HG03108 (cell line): ENCODE results near the gene EDEM3.
A peak's percentile ranks its signal among the peaks of the same experiment; 100 is the strongest.
"Not testable (repeated sequence)": the region's sequence is repeated elsewhere in the genome, so short reads cannot be mapped to it uniquely, and the experiment has no call there.

Experiments
- ATAC-seq: cut with Tn5 transposase; IDR thresholded peaks from one replicate; pipeline ENCODE4 v1.9.1; 2021; ENCODE audit warnings: moderate library complexity; ENCODE audit not compliant: unreplicated experiment

The EDEM3 gene

GRCh38 chr1:184769241-184769640, 14.6 kb upstream of the EDEM3 start:
- ATAC-seq: no peak

GRCh38 chr1:184768467-184768866, 13.8 kb upstream of the EDEM3 start:
- no peak for ATAC-seq

- ATAC-seq: no peak
These were observed 12.9 kb upstream of the EDEM3 start for GRCh38 chr1:184767591-184767990.

GRCh38 chr1:184764483-184764882, 9.8 kb upstream of the EDEM3 start:
- no peak for ATAC-seq

GRCh38 chr1:184763520-184763919, 8.9 kb upstream of the EDEM3 start:
- ATAC-seq: not testable (repeated sequence)

- ATAC-seq: no peak
These were observed 7.4 kb upstream of the EDEM3 start for GRCh38 chr1:184761969-184762485.

GRCh38 chr1:184759651-184760050, 5.0 kb upstream of the EDEM3 start:
- ATAC-seq: no peak

- no peak for ATAC-seq
These were observed 4.5 kb upstream of the EDEM3 start for GRCh38 chr1:184759112-184759511.

GRCh38 chr1:184757891-184758290, 3.2 kb upstream of the EDEM3 start:
- no peak for ATAC-seq

GRCh38 chr1:184757406-184757805, 2.7 kb upstream of the EDEM3 start:
- ATAC-seq: no peak

- no peak for ATAC-seq
These were observed 788 bp upstream of the EDEM3 start for GRCh38 chr1:184755226-184756065.

GRCh38 chr1:184753608-184754475, 816 bp downstream of the EDEM3 start:
- peak; percentile 7 for ATAC-seq

GRCh38 chr1:184753117-184753516, 1.5 kb downstream of the EDEM3 start:
- no peak for ATAC-seq

GRCh38 chr1:184752656-184753055, 2.0 kb downstream of the EDEM3 start:
- no peak for ATAC-seq

- ATAC-seq: no peak
These were observed 5.9 kb downstream of the EDEM3 start for GRCh38 chr1:184748740-184749139.

GRCh38 chr1:184747089-184747955, 7.3 kb downstream of the EDEM3 start:
- peak; percentile 77 for ATAC-seq

GRCh38 chr1:184745929-184746638, 8.6 kb downstream of the EDEM3 start:
- no peak for ATAC-seq

GRCh38 chr1:184745110-184745509, 9.5 kb downstream of the EDEM3 start:
- ATAC-seq: no peak

GRCh38 chr1:184743062-184743756, 11.4 kb downstream of the EDEM3 start:
- no peak for ATAC-seq

- ATAC-seq: no peak
These were observed 14.3 kb downstream of the EDEM3 start for GRCh38 chr1:184740344-184740743.
